ENCODE data around the gene ERGIC1.

Gene ERGIC1

DNA sequence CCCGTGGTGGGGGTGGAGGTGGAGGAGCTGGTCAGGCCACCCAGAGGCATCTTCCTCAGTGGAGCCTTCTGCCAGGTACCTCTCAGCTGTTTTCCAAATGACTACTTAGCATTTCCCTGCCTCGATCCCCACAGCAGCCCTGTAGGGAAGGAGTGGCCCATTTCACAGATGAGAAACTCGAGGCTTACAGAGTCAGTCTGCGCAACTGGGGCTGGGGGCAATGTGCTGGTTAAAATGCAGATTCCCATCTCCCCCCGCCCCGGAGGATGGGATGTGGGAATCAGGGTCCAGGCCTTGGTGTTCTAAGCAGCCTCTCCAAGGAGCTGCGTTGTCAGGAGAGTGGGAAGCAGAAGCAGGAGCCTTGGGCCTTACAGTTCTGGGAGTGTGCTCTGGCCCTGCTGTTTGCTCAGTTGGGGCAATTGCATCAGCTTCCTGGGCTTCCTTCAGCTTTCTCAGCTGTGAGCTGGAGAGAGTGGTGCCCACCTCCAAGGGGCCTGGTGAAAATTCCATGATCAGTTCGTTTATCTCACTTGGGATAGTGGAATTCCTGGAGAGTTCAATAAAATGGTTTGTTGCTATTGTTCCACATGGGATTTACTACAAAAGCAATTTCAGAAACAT, 19.4 kb downstream of the ERGIC1 start:
- Histone ChIP-seq H3K9me3 (ENCODE audit: control insufficient read depth, low read depth, low read length) (no peaks in the 10 kb centered on the region), H3K4me3 (ENCODE audit: low read length) (no peak overlapping the region), H3K27me3 (ENCODE audit: control insufficient read depth, insufficient read depth, low read length) (no peaks in the 10 kb centered on the region), H3K27ac (ENCODE audit: low read length) (no peak overlapping the region), H3K36me3 (ENCODE audit: control insufficient read depth, low read depth, low read length) (no peaks in the 10 kb centered on the region), H3K9ac (ENCODE audit: low read length) (no peak overlapping the region), H3K4me1 (ENCODE audit: control insufficient read depth, low read depth, low read length) (no peaks in the 10 kb centered on the region)

DNA sequence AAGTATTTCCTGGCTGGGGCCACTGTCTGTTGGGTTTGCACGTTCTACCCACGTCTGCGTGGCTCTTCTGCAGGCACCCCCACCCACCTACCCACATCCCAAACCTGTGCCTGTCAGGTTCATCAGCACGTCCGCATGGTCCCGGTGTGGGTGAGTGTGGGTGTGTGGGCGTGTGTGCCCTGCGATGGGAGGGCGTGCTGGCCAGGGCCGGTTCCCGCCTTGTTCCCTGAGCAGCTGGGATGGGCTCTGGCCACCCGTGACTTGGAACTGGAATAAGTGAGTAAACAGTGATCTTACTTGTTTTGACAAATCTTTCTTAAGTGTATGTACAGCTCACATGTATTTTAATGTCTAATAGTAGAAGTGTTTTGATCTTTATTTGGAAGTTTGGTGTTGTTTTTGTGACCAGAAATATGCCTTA, 20.4 kb downstream of the ERGIC1 start:
- Histone ChIP-seq H3K4me3 (ENCODE audit: low read length) (no peak overlapping the region), H3K4me1 (ENCODE audit: control insufficient read depth, low read depth, low read length) (no peaks in the 10 kb centered on the region), H3K27ac (ENCODE audit: low read length) (no peak overlapping the region), H3K9ac (ENCODE audit: low read length) (no peak overlapping the region), H3K27me3 (ENCODE audit: control insufficient read depth, insufficient read depth, low read length) (no peaks in the 10 kb centered on the region), H3K9me3 (ENCODE audit: control insufficient read depth, low read depth, low read length) (no peaks in the 10 kb centered on the region), H3K36me3 (ENCODE audit: control insufficient read depth, low read depth, low read length) (no peaks in the 10 kb centered on the region)

DNA sequence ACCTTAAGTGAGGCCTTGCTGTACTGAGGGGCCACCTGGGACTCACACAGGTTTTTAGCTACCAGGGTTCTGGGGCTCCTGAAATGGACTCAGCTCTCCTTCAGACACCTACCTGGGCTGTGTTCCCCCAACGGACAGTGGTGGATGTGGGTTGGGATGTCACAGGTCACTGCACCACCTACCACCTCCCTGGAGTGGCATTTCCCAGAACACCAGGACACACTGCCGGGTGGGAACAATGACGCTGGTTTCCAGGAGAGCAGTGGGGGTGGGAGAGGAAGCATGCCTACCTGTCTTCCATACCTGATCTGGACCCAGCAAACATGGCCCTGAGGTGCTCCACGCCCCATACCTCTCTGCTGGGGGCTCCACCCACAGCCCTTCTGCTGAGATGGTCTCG, 20.9 kb downstream of the ERGIC1 start:
- no peaks in the 10 kb centered on the region for H3K36me3 ChIP-seq (ENCODE audit: control insufficient read depth, low read depth, low read length)
- H3K9me3 ChIP-seq (ENCODE audit: control insufficient read depth, low read depth, low read length) = no peaks in the 10 kb centered on the region
- H3K27me3 ChIP-seq (ENCODE audit: control insufficient read depth, insufficient read depth, low read length) = no peaks in the 10 kb centered on the region
- no peak overlapping the region for H3K27ac ChIP-seq (ENCODE audit: low read length)
- H3K4me3 ChIP-seq (ENCODE audit: low read length) = no peak overlapping the region
- H3K4me1 ChIP-seq (ENCODE audit: control insufficient read depth, low read depth, low read length) = no peaks in the 10 kb centered on the region
- no peak overlapping the region for H3K9ac ChIP-seq (ENCODE audit: low read length)

GRCh38 chr5:172855597-172856292, 21.7 kb downstream of the ERGIC1 start:
- H3K9me3 ChIP-seq (ENCODE audit: control insufficient read depth, low read depth, low read length) = no peaks in the 10 kb centered on the region
- no peak overlapping the region for H3K9ac ChIP-seq (ENCODE audit: low read length)
- no peaks in the 10 kb centered on the region for H3K4me1 ChIP-seq (ENCODE audit: control insufficient read depth, low read depth, low read length)
- H3K27ac ChIP-seq (ENCODE audit: low read length) = no peak overlapping the region
- no peaks in the 10 kb centered on the region for H3K36me3 ChIP-seq (ENCODE audit: control insufficient read depth, low read depth, low read length)
- no peaks in the 10 kb centered on the region for H3K27me3 ChIP-seq (ENCODE audit: control insufficient read depth, insufficient read depth, low read length)
- no peak overlapping the region for H3K4me3 ChIP-seq (ENCODE audit: low read length)

GRCh38 chr5:172856336-172856735, 22.3 kb downstream of the ERGIC1 start:
- no peak overlapping the region for H3K9ac ChIP-seq (ENCODE audit: low read length)
- no peak overlapping the region for H3K4me3 ChIP-seq (ENCODE audit: low read length)
- H3K4me1 ChIP-seq (ENCODE audit: control insufficient read depth, low read depth, low read length) = no peaks in the 10 kb centered on the region
- H3K36me3 ChIP-seq (ENCODE audit: control insufficient read depth, low read depth, low read length) = no peaks in the 10 kb centered on the region
- H3K27ac ChIP-seq (ENCODE audit: low read length) = no peak overlapping the region
- H3K27me3 ChIP-seq (ENCODE audit: control insufficient read depth, insufficient read depth, low read length) = no peaks in the 10 kb centered on the region
- no peaks in the 10 kb centered on the region for H3K9me3 ChIP-seq (ENCODE audit: control insufficient read depth, low read depth, low read length)

DNA sequence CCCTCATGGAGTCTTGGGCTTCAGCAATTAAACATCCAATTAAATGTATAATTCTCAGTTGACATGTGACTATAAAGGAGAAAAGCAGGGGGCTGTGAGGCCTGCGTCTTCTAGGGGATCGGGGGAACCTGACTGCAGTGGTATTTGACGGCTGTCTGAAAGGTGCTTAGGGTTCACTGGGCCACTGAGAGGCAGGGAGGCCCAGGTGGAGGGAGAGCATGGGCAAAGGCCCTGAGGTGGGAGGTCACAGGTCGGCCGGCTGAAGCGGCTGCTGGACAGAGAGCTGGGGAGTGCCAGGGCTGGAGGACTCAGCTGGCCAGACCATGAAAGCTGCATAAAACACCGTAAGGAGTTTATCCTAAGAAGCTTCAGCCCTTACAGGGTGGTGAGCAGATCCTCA, 23.9 kb downstream of the ERGIC1 start:
- H3K4me1 ChIP-seq (ENCODE audit: control insufficient read depth, low read depth, low read length) = no peaks in the 10 kb centered on the region
- H3K27ac ChIP-seq (ENCODE audit: low read length) = no peak overlapping the region
- H3K36me3 ChIP-seq (ENCODE audit: control insufficient read depth, low read depth, low read length) = no peaks in the 10 kb centered on the region
- no peak overlapping the region for H3K9ac ChIP-seq (ENCODE audit: low read length)
- H3K27me3 ChIP-seq (ENCODE audit: control insufficient read depth, insufficient read depth, low read length) = no peaks in the 10 kb centered on the region
- no peak overlapping the region for H3K4me3 ChIP-seq (ENCODE audit: low read length)
- no peaks in the 10 kb centered on the region for H3K9me3 ChIP-seq (ENCODE audit: control insufficient read depth, low read depth, low read length)

DNA sequence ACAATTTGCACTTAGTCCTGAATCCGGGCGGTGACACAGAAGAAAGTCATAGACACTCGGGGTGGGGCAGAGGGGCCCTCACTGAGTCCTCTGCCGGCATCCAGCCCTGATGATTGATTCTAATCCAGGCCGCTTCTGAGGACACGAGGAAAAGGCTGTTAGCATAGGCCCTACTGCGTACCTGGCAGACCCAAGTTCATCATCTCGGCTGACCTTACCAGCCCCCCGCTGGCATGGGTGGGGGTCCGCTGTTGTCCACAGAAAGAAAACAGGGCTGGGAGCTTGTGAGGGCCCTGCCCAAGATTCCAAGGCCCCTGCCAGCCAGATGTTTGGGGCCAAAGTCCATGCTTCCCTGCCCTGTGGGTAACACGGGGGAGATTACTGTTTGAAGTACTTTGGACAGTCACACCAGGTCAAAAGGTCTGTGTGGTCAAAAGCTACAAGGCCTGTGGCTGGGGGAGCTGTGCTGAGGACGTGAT, 24.5 kb downstream of the ERGIC1 start:
- H3K9ac ChIP-seq (ENCODE audit: low read length) = no peak overlapping the region

GRCh38 chr5:172858990-172859811, 25.1 kb downstream of the ERGIC1 start:
- no peak overlapping the region for H3K4me3 ChIP-seq (ENCODE audit: low read length)
- H3K4me1 ChIP-seq (ENCODE audit: control insufficient read depth, low read depth, low read length) = no peaks in the 10 kb centered on the region
- no peaks in the 10 kb centered on the region for H3K27me3 ChIP-seq (ENCODE audit: control insufficient read depth, insufficient read depth, low read length)
- H3K36me3 ChIP-seq (ENCODE audit: control insufficient read depth, low read depth, low read length) = no peaks in the 10 kb centered on the region
- no peak overlapping the region for H3K9ac ChIP-seq (ENCODE audit: low read length)
- no peak overlapping the region for H3K27ac ChIP-seq (ENCODE audit: low read length)
- no peaks in the 10 kb centered on the region for H3K9me3 ChIP-seq (ENCODE audit: control insufficient read depth, low read depth, low read length)

More for the DNA sequence above, 24.5 kb downstream of the ERGIC1 start:
- H3K9me3 ChIP-seq (ENCODE audit: control insufficient read depth, low read depth, low read length) = no peaks in the 10 kb centered on the region
- H3K27me3 ChIP-seq (ENCODE audit: control insufficient read depth, insufficient read depth, low read length) = no peaks in the 10 kb centered on the region
- H3K4me1 ChIP-seq (ENCODE audit: control insufficient read depth, low read depth, low read length) = no peaks in the 10 kb centered on the region
- no peak overlapping the region for H3K4me3 ChIP-seq (ENCODE audit: low read length)
- no peaks in the 10 kb centered on the region for H3K36me3 ChIP-seq (ENCODE audit: control insufficient read depth, low read depth, low read length)
- no peak overlapping the region for H3K27ac ChIP-seq (ENCODE audit: low read length)

DNA sequence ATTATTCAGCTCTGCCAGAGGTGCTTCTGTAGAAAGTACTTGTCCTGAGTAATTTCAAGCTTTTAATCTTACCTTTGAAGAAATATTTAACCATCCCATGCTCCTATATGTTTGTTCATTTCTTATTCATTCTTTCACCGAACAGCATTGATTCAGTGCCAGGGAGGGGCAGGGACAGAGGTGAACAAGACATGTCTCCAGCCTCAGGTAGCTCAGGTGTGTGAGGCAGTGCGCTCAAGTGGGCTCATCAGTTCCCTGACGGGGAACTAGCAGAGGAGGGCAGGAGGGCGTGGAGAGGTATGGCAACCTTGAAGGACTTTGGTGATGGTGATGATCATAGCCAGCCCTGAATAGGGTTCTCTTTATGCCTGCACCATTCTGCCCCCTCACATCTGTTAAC, 25.9 kb downstream of the ERGIC1 start:
- Histone ChIP-seq H3K9ac (ENCODE audit: low read length) (no peak overlapping the region), H3K9me3 (ENCODE audit: control insufficient read depth, low read depth, low read length) (no peaks in the 10 kb centered on the region), H3K36me3 (ENCODE audit: control insufficient read depth, low read depth, low read length) (no peaks in the 10 kb centered on the region), H3K27me3 (ENCODE audit: control insufficient read depth, insufficient read depth, low read length) (no peaks in the 10 kb centered on the region), H3K4me3 (ENCODE audit: low read length) (no peak overlapping the region), H3K27ac (ENCODE audit: low read length) (no peak overlapping the region), H3K4me1 (ENCODE audit: control insufficient read depth, low read depth, low read length) (no peaks in the 10 kb centered on the region)

GRCh38 chr5:172860520-172861443, 26.7 kb downstream of the ERGIC1 start:
- Histone ChIP-seq H3K4me1 (ENCODE audit: control insufficient read depth, low read depth, low read length) (no peaks in the 10 kb centered on the region), H3K9ac (ENCODE audit: low read length) (no peak overlapping the region), H3K27me3 (ENCODE audit: control insufficient read depth, insufficient read depth, low read length) (no peaks in the 10 kb centered on the region), H3K27ac (ENCODE audit: low read length) (no peak overlapping the region), H3K9me3 (ENCODE audit: control insufficient read depth, low read depth, low read length) (no peaks in the 10 kb centered on the region), H3K4me3 (ENCODE audit: low read length) (no peak overlapping the region), H3K36me3 (ENCODE audit: control insufficient read depth, low read depth, low read length) (no peaks in the 10 kb centered on the region)

- no peaks in the 10 kb centered on the region for H3K9me3 ChIP-seq (ENCODE audit: control insufficient read depth, low read depth, low read length)
- H3K9ac ChIP-seq (ENCODE audit: low read length) = no peak overlapping the region
- no peaks in the 10 kb centered on the region for H3K36me3 ChIP-seq (ENCODE audit: control insufficient read depth, low read depth, low read length)
- H3K4me3 ChIP-seq (ENCODE audit: low read length) = no peak overlapping the region
- no peaks in the 10 kb centered on the region for H3K27me3 ChIP-seq (ENCODE audit: control insufficient read depth, insufficient read depth, low read length)
- H3K27ac ChIP-seq (ENCODE audit: low read length) = no peak overlapping the region
- H3K4me1 ChIP-seq (ENCODE audit: control insufficient read depth, low read depth, low read length) = peaks cover 3% of the 10 kb centered on the region
These were observed 27.4 kb downstream of the ERGIC1 start for GRCh38 chr5:172861461-172861860.
